ENCODE data around the gene COPS4.

DNA sequence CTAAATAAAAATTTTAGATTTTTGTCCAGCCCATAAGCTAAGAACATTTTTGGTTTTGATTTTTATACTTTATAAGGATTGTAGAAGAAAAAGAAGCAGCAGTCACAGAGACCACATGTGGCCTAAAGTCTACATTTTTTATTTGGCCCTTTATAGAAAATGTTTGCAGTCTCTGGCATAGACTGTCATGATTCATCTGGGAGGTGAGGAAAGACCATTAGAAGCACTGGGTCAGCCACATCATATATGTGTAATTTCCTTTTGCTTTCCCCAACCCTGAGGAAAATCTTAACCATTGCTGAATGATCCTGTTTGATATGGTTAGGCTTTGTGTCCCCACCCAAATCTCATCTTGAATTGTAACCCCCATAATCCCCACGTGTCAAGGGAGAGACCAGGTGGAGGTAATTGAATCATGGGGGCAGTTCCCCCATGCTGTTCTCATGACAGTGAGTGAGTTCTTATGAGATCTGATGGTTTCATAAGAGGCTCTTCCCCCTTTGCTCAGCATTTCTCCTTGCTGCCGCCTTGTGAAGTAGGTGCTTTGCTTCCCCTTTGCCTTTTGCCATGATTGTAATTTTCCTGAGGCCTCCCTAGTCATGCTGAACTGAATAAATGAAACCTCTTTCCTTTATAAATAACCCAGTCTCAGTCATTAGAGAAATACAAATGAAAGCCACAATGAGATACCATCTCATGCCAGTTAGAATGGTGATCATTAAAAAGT is 12.1 kb upstream of the COPS4 start:
- TF ChIP-seq POLR2A (IDR thresholded peaks at IDR 0.05) = no peak
- TF ChIP-seq, protein P1, sequence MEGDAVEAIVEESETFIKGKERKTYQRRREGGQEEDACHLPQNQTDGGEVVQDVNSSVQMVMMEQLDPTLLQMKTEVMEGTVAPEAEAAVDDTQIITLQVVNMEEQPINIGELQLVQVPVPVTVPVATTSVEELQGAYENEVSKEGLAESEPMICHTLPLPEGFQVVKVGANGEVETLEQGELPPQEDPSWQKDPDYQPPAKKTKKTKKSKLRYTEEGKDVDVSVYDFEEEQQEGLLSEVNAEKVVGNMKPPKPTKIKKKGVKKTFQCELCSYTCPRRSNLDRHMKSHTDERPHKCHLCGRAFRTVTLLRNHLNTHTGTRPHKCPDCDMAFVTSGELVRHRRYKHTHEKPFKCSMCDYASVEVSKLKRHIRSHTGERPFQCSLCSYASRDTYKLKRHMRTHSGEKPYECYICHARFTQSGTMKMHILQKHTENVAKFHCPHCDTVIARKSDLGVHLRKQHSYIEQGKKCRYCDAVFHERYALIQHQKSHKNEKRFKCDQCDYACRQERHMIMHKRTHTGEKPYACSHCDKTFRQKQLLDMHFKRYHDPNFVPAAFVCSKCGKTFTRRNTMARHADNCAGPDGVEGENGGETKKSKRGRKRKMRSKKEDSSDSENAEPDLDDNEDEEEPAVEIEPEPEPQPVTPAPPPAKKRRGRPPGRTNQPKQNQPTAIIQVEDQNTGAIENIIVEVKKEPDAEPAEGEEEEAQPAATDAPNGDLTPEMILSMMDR (IDR thresholded peaks at IDR 0.05) = no peak

Measured in Peyer's patch (tissue), 4 donors.